NCI-H2081 treated with DMSO at 0.1 percent for 48 hours (cell line): ENCODE results near the gene IFNA21.
"Not testable (repeated sequence)": the region's sequence is repeated elsewhere in the genome, so short reads cannot be mapped to it uniquely, and the experiment has no call there.

Source experiments
- DNase-seq: peaks from one replicate; lab custom pipeline; 2025; lab: John Stamatoyannopoulos, UW

IFNA21 gene

DNA sequence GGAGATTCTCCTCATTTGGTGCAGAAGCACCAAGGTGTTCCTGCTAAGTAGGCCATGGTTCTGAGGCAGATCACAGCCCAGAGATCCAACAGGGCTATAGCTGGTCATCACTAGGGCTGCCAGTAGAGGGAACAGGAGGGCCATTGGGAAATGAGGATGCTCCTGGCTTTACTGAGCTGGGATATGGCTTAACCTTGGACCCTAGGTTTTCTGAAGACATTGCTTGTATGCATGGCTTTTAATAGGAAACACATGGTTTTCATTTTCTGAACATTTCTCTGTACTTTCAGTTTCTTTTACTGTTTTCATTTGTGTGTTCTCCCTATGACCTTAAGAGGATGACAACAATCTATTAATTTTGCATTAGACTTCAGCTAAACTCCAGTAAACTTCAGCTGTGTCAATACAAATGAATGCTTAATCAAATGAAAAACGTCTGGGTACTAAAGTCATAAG lies 25.0 kb downstream of the IFNA21 start, which contains the start of gene IFNW1:
TSS of gene IFNW1 (minus strand) at position 406 of the 456 bp plus-strand sequence. CDS start at position 144, 262 bp downstream.
- DNase-seq: no peak

DNA sequence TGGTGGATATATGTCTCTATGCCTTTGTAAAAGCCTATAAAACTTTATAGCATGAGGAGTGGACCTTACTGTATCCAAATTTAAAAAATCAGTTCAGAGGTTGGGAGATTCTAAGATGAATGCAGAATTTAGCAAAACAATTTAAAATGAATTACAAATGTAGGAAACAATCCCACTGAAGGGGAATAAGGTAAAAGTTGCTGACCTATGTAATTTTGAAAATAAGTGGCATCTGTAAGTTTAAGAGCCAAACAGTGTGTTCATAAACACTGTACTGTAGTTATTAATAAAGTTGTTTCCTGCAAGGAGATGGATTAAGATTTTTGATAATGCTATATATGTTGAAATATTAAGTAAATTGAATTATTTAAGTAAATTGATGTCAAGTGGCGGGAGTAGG lies 29.4 kb downstream of the IFNA21 start:
- no peak for DNase-seq

DNA sequence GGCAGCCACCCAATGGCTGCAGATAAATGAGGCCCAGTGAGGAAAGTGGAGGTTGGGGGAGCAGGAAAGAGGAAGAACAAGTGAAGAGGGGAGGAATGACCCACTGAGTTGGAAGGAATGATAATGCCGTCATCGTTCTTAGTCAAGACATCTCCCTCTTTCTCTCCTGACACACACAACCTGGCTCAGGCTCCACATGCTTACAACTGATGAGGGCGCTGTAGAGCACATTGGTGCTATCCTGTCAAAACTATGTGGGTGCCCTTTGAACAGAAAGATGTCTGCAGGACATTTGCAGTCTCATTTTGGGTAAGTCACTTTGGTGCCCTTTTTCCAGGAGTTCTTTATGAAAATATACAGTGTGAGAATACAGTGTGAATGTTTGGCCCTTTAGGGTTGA lies 30.7 kb downstream of the IFNA21 start:
- no peak for DNase-seq

DNA sequence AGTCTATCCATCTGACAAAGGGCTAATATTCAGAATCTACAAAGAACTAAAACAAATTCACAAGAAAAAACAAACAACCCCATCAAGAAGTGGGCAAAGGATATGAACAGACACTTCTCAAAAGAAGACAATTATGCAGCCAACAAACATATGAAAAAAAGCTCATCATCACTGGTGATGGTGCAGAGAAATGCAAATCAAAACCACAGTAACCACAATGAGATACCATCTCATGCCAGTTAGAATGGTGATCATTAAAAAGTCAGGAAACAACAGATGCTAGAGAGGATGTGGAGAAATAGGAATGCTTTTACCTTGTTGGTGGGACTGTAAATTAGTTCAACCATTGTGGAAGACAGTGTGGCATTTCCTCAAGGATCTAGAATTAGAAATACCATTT lies 38.3 kb downstream of the IFNA21 start:
- DNase-seq: not testable (repeated sequence)

DNA sequence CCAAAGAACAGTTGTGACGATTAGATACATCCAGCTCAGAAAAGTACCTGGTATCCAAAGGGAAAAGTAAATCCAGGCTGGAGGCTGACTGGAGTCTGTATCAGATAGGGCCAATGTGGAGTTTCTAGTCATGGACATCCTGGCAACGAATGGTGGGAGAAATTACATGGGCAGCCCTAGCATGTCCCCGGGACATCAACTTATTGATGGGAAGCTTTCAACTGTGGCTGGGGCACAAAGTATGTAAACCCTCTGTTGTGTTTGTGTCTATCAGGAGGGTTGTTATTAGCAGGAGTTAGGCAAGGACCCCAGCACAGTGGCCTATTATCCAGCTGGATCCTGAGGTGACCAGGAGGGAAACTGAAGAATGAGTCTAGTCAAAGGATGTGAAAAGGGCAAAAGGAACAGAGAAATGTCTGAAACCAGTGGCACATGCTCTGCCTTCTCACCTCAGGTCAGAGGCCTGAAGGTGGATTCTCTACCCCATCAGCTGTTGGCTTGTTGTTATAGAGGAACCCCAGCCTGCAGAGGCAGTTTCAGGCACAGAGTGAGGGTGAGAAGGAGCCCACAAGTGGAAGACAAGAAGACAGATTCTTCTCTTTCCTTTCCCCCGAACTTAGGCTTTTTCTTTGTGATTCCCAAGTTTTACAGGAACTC lies 44.7 kb downstream of the IFNA21 start:
- DNase-seq: no peak

DNA sequence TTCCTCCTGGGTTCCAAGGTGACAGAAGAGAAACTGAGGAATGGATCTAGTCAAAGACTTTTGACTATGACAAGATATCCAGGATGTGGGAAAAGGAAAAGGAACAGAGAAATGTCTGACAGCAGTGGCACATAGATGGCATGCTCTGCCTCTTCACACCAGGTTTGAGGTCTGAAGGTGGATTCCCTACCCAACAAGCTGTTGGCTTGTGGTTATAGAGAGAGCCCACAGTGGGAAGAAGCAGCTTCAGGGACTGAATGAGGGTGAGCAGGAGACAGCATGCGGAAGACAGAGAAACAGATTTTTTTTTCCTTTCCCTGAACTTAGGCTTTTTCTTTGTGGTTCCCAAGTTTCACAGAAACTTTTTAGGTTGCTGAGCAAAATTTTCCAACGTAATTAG lies 45.4 kb downstream of the IFNA21 start:
- no peak for DNase-seq

DNA sequence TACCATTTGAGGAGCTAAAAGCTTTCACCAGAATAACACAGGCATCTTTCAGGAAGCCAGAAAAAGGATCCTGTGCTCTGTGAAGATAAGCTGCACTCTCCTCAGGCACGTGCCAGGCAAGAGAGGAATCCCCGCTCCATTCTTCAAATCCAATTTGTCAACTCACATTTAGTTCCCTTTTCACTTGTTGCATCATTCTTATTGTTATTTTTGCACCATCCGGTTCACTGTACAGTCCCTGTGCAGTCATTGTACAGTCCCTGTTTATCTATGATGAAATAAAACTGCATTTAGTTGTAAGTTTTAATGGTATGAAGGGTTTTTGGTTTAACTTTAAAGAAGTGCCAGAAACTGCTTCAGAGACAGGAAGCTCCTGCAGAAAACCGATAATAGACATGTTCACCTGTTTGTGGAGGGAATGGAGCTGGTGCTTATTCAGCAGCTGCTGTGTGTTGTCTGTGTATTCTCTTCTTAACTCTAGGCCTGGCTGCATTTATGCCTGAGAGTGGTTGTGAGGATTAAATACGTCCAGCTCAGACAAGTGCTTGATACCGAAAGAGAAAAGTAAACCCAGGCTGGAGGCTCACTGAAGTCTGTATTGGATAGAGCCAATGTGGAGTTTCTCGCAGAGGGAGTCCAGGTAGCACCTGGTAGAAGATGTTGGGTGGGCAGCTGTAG lies 47.2 kb downstream of the IFNA21 start:
- no peak for DNase-seq
